BJ (cell line): ENCODE data around the gene NUDCD3. TPM values are rescaled to one million over a fixed set of nuclear protein-coding genes. Genes with fewer than 3 reads are reported as not detected.

Experiments
- CTCF ChIA-PET: fragments of 350-600 bp; formaldehyde crosslinking; extraction: SDS; loops from one replicate; lab custom pipeline; 2021; ENCODE audit warnings: antibody characterized with exemption, inconsistent platforms; lab: Yijun Ruan, JAX
- POLR2A ChIA-PET: fragments of 300-600 bp; sonication (Branson Sonifier 250); formaldehyde crosslinking; extraction: SDS; loops from one replicate; lab custom pipeline; 2021; ENCODE audit warnings: antibody characterized with exemption; lab: Charles Lee
- DNase-seq: peaks from one replicate; pipeline ENCODE4 v3.0.0-alpha.2; 2011; ENCODE audit warnings: low read depth
- H3K27me3 ChIP-seq: 2 replicates; pipeline ENCODE4 v1.6.0; 2011; ENCODE audit warnings: low read length; ENCODE audit not compliant: control insufficient read depth, insufficient read depth
- H3K36me3 ChIP-seq: 2 replicates; pipeline ENCODE4 v1.5.1; 2011; ENCODE audit warnings: low read length; ENCODE audit not compliant: control insufficient read depth, insufficient read depth
- H3K4me3 ChIP-seq: 2 replicates; pipeline ENCODE4 v1.5.1; 2011; ENCODE audit warnings: low read depth, mild to moderate bottlenecking, control low read depth, low read length
- polyA plus RNA-seq: library from polyadenylated mRNA; depleted of rRNA; stranded (reverse); fragments of >200 nt; gene quantifications from 2 replicates; pipeline ENCODE4 v1.2.3, GENCODE V29; 2011
- TF ChIP-seq, protein P1 (sequence below): IDR thresholded peaks from 2 replicates; pipeline ENCODE4 v1.5.1; 2011; ENCODE audit warnings: low read depth, mild to moderate bottlenecking, control low read depth, inconsistent platforms, low read length, moderate library complexity; ENCODE audit not compliant: insufficient read depth

Gene NUDCD3
- polyA plus RNA-seq, 1 experiment = 82.8 TPM

DNA sequence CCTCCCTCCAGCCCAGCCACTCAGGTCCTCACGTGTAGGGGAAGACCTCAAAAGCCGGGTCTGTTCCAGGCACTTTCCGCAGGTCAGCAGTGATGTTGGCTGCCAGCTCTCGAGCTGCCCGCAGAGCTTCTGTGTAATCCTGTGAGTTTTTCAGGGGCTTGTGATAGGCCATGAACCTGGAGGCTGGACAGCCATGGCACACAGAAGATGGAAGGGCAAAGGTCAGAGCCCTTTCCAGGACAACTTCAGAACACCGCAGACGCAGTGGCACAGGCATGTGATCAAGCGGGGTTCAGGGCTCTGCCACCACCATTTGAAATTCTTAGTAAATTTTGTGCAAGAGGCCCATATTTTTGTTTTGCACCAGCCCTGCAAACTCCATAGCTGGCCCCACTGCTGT, 26.7 kb upstream of the NUDCD3 start:
- DNase-seq = no peak
- ChIA-PET POLR2A (no interaction called here), CTCF (interaction anchor here (1.1 kb wide), 1 partner anchor 18 kb away, joined by 4 read pairs; no protein-coding TSS in a partner anchor)
- TF ChIP-seq, protein P1, sequence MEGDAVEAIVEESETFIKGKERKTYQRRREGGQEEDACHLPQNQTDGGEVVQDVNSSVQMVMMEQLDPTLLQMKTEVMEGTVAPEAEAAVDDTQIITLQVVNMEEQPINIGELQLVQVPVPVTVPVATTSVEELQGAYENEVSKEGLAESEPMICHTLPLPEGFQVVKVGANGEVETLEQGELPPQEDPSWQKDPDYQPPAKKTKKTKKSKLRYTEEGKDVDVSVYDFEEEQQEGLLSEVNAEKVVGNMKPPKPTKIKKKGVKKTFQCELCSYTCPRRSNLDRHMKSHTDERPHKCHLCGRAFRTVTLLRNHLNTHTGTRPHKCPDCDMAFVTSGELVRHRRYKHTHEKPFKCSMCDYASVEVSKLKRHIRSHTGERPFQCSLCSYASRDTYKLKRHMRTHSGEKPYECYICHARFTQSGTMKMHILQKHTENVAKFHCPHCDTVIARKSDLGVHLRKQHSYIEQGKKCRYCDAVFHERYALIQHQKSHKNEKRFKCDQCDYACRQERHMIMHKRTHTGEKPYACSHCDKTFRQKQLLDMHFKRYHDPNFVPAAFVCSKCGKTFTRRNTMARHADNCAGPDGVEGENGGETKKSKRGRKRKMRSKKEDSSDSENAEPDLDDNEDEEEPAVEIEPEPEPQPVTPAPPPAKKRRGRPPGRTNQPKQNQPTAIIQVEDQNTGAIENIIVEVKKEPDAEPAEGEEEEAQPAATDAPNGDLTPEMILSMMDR = no peak
- H3K36me3 ChIP-seq = no peaks in the 10 kb centered on the region
- peaks cover 9% of the 10 kb centered on the region for H3K27me3 ChIP-seq
- H3K4me3 ChIP-seq = no peak overlapping the region

DNA sequence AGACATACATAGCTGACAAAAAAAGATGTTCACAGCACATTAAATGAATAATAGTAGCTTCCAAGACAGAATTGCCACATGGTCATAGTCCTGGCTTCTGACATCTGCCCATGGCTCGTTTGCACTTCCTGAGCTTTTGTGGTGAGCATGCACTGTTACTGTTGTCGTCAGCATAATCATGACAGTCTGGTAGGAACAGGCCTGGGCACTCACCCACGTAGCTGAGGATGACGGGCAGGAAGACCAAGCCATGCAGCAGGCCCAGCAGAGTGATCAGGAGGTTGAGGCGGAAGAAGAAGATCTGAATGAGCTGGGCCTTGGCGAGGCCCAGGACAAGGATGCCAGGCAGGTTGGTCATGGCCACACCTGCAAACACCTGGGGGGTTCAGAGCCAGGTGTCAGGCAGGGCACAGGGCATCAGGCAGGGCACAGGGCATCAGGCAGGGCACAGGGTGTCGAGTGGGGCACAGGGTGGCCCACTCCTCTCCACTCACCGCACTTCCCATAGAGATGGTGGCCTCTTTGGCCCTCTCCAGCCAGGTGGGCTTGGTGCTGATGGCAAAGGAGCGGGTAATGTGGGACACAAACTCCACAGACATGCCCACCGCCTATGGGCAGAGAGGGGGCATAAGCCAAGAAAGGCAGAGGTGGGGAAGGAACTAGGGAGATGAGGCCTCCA, 25.3 kb upstream of the NUDCD3 start:
- CTCF ChIA-PET = interaction anchor here (1.1 to 1.7 kb wide), 3 partner anchors 9 to 49 kb away, joined by 3 to 4 read pairs (median 3); no protein-coding TSS in a partner anchor
- TF ChIP-seq, protein P1 = no peak
- DNase-seq = no peak

DNA sequence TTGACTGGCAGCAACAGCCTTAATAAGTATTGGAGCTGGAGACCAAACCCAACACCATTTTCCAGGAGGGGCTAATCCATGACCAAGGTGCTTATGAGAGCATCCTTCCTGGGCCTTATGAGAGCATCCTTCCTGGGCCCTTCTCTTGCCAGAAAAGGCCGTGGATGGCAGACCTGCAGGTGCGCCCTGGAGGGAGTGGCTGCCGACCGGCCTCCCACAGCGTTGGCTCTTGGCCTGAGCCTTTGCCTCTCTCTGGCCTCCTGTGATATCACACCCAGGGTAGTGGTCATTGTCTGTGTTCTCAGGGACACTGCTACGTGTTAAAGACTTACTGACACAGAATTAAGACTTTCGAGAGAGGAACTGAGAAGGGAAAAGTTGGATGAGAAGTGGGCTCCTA, 22.3 kb upstream of the NUDCD3 start:
- no peak overlapping the region for H3K4me3 ChIP-seq
- POLR2A ChIA-PET = no interaction called here
- no peaks in the 10 kb centered on the region for H3K36me3 ChIP-seq
- peaks cover 6% of the 10 kb centered on the region; the same call in 1 of the 2 replicates for H3K27me3 ChIP-seq
- CTCF ChIA-PET = interaction anchor here (1.2 to 1.5 kb wide), 2 partner anchors 22 kb away, joined by 4 to 6 read pairs; partner anchors contain the start of gene NUDCD3
- DNase-seq = no peak
- TF ChIP-seq, protein P1 = no peak

More for the DNA sequence above, 25.3 kb upstream of the NUDCD3 start:
- H3K36me3 ChIP-seq = no peaks in the 10 kb centered on the region
- no peak overlapping the region for H3K4me3 ChIP-seq
- POLR2A ChIA-PET = no interaction called here
- peaks cover 7% of the 10 kb centered on the region; the same call in 1 of the 2 replicates for H3K27me3 ChIP-seq

DNA sequence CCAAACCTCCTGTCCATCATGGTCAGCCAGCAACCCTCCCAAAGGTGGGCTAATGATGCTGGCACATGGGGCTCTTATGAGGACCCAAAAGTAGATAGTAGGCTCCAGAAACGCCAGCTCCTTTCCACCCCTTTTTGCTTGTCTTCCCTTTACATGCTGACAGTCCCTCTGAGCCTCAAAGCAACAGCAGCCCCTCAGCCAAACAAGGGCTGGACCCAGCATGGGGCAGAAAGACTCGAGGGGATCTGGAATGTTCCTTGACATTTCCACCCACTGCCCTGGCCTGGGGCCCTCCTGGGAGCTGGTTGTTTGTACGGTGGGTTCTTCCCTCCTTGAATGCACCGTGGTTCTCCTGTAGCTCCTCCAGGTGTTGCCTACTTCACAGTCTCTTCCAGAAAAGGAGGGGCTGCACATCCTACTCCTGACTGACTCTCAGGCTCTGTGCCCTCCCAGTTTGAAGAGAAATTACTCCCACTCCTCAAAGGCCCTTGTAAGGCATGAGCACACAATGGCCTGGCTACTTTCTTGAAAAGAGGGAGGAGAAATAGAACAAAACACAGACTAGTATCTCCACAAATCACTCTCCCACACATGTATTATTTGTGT, 21.5 kb upstream of the NUDCD3 start:
- no peaks in the 10 kb centered on the region for H3K36me3 ChIP-seq
- ChIA-PET POLR2A (no interaction called here), CTCF (interaction anchor here (1.5 kb wide), 1 partner anchor 22 kb away, joined by 6 read pairs; the partner anchor contains the start of gene NUDCD3)
- no peak for DNase-seq
- TF ChIP-seq, protein P1 = no peak
- H3K4me3 ChIP-seq = no peak overlapping the region
- H3K27me3 ChIP-seq = peaks cover 6% of the 10 kb centered on the region; the same call in 1 of the 2 replicates

DNA sequence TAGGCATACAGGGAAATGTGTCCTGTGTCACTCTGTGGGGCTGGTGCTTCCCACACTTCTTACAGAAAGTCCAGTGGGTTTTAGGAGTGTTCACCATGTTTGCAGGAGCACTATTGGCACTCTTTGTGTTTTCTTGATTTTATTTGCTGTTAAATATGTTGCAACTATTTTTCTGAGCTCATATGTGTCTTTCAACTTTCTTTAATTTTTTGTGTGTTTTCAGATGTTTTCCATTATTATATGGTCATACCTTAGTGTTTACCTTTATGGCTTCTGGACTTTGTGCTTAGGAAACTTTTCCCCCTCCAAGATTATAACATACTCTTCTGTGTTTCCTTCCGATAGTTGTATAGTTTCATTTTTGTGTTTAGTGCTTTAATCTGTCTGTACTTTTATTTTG, 20.8 kb upstream of the NUDCD3 start:
- no peaks in the 10 kb centered on the region for H3K36me3 ChIP-seq
- ChIA-PET CTCF (interaction anchor here (1.5 kb wide), 1 partner anchor 21 kb away, joined by 6 read pairs; the partner anchor contains the start of gene NUDCD3), POLR2A (no interaction called here)
- no peak overlapping the region for H3K4me3 ChIP-seq
- TF ChIP-seq, protein P1 = no peak
- no peak for DNase-seq
- H3K27me3 ChIP-seq = peaks cover 6% of the 10 kb centered on the region; the same call in 1 of the 2 replicates
